Measurements from ENCODE around the gene MYO5B.

DNA sequence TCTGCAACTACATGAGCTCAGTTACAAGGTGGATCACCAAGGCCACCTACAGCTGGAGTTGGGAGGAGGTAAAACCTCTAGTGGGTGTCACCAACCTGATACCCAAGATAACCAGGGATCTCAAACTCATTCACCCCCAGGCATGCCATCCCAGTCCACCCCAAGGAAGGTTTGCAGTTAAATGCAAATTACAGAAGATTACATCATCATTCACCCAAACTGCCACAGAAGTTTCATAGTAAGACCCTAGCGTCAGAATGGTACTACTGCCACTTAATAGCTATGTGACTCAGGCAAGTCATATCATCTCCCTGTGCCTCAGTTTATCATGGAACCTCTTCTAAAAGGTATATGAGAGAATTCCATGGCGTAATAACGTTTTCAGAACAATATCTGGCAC is 111.2 kb downstream of the MYO5B start:
- TF ChIP-seq SIN3A (IDR thresholded peaks at IDR 0.05; ENCODE audit: low read depth), result no peak
- TF ChIP-seq, protein P1, sequence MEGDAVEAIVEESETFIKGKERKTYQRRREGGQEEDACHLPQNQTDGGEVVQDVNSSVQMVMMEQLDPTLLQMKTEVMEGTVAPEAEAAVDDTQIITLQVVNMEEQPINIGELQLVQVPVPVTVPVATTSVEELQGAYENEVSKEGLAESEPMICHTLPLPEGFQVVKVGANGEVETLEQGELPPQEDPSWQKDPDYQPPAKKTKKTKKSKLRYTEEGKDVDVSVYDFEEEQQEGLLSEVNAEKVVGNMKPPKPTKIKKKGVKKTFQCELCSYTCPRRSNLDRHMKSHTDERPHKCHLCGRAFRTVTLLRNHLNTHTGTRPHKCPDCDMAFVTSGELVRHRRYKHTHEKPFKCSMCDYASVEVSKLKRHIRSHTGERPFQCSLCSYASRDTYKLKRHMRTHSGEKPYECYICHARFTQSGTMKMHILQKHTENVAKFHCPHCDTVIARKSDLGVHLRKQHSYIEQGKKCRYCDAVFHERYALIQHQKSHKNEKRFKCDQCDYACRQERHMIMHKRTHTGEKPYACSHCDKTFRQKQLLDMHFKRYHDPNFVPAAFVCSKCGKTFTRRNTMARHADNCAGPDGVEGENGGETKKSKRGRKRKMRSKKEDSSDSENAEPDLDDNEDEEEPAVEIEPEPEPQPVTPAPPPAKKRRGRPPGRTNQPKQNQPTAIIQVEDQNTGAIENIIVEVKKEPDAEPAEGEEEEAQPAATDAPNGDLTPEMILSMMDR (IDR thresholded peaks at IDR 0.05 in 2 of 3, conservative IDR thresholded peaks at IDR 0.05 in 1 of 3; ENCODE audit: borderline replicate concordance in 1 of 3, insufficient read depth in 1 of 3, low read depth in 2 of 3, low read length in 2 of 3), result no peak
